Measurements from ENCODE around the gene PI4KA. TPM values are rescaled to one million over a fixed set of nuclear protein-coding genes. Genes with fewer than 3 reads are reported as not detected.

The PI4KA gene
- total and polyA plus RNA-seq, 10 donors = 29.8 to 143 (median 108) TPM

DNA sequence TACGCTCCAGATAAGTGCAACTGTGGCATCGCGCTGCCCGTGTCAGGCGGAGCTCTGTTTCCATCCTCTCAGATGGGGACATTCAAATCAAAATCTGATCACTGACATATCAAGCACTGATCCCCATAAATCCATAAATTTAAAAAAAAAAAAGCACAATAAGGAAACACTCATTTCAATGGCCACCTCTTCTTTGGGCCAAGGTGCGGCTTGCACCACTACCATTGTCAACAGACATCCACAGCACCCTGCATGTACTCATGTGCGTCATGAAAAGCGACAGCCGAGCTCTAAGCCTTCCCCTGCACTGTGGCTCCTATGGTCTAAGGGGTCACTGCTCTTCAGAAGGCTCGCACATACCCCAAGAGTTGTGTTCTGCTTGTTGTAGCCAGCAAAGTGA, 111.4 kb downstream of the PI4KA start:
- WGBS, 5 donors = 76 to 92% (median 90%) methylated on average over 10 of the region's 10 CpGs
- H3K36me3 ChIP-seq = peaks cover 0 to 100% (median 61%) of the 10 kb centered on the region in 6 donors
- intact Hi-C loops (cut with DNase I; ENCODE audit: low total_unique reads) = no loop called here

DNA sequence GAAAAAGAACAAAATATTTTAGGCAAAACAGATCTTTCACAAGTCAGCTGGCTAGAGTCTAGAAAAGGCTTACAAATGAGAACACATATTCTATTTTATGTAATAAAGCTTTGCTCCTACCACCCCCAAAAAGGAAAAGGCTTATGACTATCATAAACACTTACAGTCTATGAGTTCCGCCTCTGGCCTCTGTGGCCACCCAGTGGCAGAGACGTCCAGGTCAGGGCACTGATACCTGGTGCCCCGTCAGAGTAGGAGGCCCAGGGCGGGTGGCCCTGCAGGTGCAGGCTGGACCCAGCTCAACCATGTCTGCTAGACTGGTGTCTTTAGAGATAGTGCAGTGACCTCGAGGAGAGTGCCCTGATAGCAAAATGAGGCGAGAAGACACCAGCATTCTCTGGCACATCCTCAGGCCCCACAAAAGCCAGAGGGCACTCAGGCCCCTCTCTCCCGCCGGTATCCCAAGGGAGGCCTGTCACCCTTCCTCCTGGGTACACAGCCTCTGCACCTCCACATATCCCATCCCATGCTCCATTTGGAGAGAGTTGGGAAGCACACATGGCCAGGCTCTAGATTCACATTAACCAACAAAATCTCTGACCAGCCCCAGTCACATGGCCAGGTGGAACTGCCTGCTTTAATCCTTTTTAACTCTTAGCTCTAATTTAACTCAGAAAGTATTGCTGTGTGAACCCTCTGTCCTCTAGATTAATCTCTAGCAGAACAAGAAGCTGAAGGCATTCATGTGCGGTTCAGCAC, 112.0 kb downstream of the PI4KA start:
- H3K27me3 ChIP-seq (replicated peaks in 1 of 7) = no peaks in the 10 kb centered on the region
- peak overlapping the region in 2 of 8 donors; percentile 27 to 39 for H3K27ac ChIP-seq
- H3K9me3 ChIP-seq = no peaks in the 10 kb centered on the region
- no peak for DNase-seq
- H3K4me1 ChIP-seq = peaks cover 12 to 66% (median 44%) of the 10 kb centered on the region in 6 donors
- WGBS, 5 donors = 86 to 98% (median 89%) methylated on average over 7 to 9 of the region's 9 CpGs
- no peak overlapping the region for H3K4me3 ChIP-seq
- intact Hi-C loops (cut with DNase I; ENCODE audit: low total_unique reads) = no loop called here
- no peak for TF ChIP-seq CTCF (IDR thresholded peaks at IDR 0.05 in 8 of 11, conservative IDR thresholded peaks at IDR 0.05 in 3 of 11)
- TF ChIP-seq POLR2AphosphoS5 (IDR thresholded peaks at IDR 0.05) = no peak
- no peak for TF ChIP-seq POLR2A (IDR thresholded peaks at IDR 0.05)
- H3K36me3 ChIP-seq = peaks cover 0 to 100% (median 60%) of the 10 kb centered on the region in 6 donors

More for the DNA sequence above, 111.4 kb downstream of the PI4KA start:
- no peak for DNase-seq
- H3K9me3 ChIP-seq = no peaks in the 10 kb centered on the region
- no peak for TF ChIP-seq POLR2A (IDR thresholded peaks at IDR 0.05)
- no peak for TF ChIP-seq POLR2AphosphoS5 (IDR thresholded peaks at IDR 0.05)
- TF ChIP-seq CTCF (IDR thresholded peaks at IDR 0.05 in 8 of 11, conservative IDR thresholded peaks at IDR 0.05 in 3 of 11) = no peak
- peaks cover 12 to 60% (median 38%) of the 10 kb centered on the region in 6 donors for H3K4me1 ChIP-seq
- H3K27me3 ChIP-seq (replicated peaks in 1 of 7) = no peaks in the 10 kb centered on the region
- H3K4me3 ChIP-seq = no peak overlapping the region
- peak overlapping the region in 1 of 8 donors; percentile 27 for H3K27ac ChIP-seq

GRCh38 chr22:20745119-20745518, 113.5 kb downstream of the PI4KA start:
- 48 to 71% (median 66%) methylated on average over 3 of the region's 3 CpGs for WGBS, 5 donors
- DNase-seq = no peak
- Histone ChIP-seq H3K27me3 (replicated peaks in 1 of 7) (no peaks in the 10 kb centered on the region), H3K4me3 (no peak overlapping the region), H3K27ac (peak overlapping the region in 3 of 8 donors; percentile 16 to 37 (median 17)), H3K36me3 (peaks cover 0 to 100% (median 60%) of the 10 kb centered on the region in 6 donors), H3K9me3 (no peaks in the 10 kb centered on the region), H3K4me1 (peaks cover 12 to 58% (median 35%) of the 10 kb centered on the region in 6 donors)
- no peak for TF ChIP-seq CTCF (IDR thresholded peaks at IDR 0.05 in 8 of 11, conservative IDR thresholded peaks at IDR 0.05 in 3 of 11)
- TF ChIP-seq POLR2A (IDR thresholded peaks at IDR 0.05) = no peak
- TF ChIP-seq POLR2AphosphoS5 (IDR thresholded peaks at IDR 0.05) = no peak
- intact Hi-C loops (cut with DNase I; ENCODE audit: low total_unique reads) = no loop called here

DNA sequence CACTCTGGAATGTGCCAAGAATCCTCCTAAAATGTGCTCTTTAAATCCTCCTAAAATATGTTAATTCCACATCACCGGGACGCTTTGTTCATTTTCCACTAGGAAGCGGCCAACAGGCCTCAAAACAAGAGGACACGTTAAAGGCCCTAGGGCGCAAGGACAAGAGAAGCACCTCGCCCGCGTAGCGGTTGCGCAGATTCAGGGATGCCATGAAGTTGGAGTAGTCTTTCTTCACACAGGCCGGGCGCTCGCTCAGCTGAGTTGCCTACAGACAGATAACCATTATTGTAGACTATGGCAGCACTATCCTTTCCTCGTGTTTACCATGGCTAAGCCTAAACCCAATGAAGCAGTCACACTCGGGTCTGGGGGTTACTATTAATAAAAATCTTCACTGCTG, 114.2 kb downstream of the PI4KA start:
- intact Hi-C loops (cut with DNase I; ENCODE audit: low total_unique reads) = no loop called here
- Histone ChIP-seq H3K4me3 (no peak overlapping the region), H3K27me3 (replicated peaks in 1 of 7) (no peaks in the 10 kb centered on the region), H3K27ac (no peak overlapping the region), H3K36me3 (peaks cover 0 to 98% (median 59%) of the 10 kb centered on the region in 6 donors), H3K4me1 (peaks cover 8 to 55% (median 29%) of the 10 kb centered on the region in 6 donors), H3K9me3 (no peaks in the 10 kb centered on the region)
- 93 to 96% (median 95%) methylated on average over 15 of the region's 15 CpGs for WGBS, 5 donors
- TF ChIP-seq POLR2AphosphoS5 (IDR thresholded peaks at IDR 0.05) (no peak), CTCF (IDR thresholded peaks at IDR 0.05 in 8 of 11, conservative IDR thresholded peaks at IDR 0.05 in 3 of 11) (no peak), POLR2A (IDR thresholded peaks at IDR 0.05) (no peak)
- no peak for DNase-seq

Data from spleen (tissue), 11 donors.